ENCODE measurements around the gene PRKAR2A.
"Not testable (repeated sequence)": the region's sequence is repeated elsewhere in the genome, so short reads cannot be mapped to it uniquely, and the experiment has no call there.

PRKAR2A gene

DNA sequence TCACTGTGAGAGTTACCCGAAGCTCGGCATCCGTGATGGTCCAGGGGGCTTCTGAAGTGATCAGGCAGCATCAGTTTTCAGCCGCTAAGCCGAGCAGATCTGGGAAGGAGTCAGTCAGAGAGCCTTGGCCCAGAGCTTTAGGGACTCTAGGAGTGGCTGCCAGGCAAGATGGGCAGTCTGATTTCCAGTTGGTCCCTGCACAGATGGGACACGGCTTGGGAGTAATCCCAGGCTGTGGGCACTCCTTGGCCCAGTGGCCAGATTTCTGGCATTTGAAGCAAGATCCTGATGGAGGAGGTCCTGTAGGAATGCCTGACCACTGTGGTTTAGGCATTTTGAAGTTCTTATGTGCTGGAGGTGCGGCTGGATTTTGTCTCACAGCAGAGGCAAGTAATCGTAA is 120.2 kb downstream of the PRKAR2A start:
- DNase-seq (ENCODE audit: low spot score): no peak

DNA sequence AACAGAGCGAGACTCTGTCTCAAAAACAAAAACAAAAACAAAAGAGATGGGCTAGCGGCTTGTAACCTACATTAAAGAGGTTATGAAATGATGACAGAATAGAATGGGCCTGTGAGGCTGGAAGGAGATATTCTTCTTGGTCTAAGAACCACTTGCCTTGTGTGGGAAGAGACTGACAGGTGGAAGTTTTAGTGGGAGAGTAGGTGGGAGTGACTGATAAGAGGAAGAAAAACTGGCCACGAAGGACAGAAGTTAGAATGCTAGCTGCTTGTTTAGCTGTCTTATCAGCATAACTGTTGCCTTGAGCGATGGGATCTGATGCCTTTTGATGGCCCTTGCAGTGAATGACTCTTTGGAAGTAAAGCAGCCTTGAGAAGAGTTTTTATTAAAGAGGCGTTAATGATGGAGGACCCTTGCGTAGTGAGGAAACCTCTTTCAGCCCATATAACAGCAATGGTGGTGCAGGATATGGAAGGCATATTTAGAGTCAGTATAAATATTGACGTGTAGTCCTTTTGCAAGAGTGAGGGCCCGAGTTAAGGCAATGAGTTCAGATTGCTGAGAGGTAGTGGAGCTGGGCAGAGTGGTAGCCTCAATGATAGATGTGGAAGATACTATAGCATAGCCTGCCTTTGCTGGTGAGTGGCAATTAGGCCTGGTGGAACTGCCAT is 122.4 kb downstream of the PRKAR2A start:
- DNase-seq (ENCODE audit: low spot score): not testable (repeated sequence)

- DNase-seq (ENCODE audit: low spot score): no peak
Measured at GRCh38 chr3:48723725-48724124, 123.9 kb downstream of the PRKAR2A start.

GRCh38 chr3:48723293-48723692 is 124.4 kb downstream of the PRKAR2A start:
- DNase-seq (ENCODE audit: low spot score): not testable (repeated sequence)

DNA sequence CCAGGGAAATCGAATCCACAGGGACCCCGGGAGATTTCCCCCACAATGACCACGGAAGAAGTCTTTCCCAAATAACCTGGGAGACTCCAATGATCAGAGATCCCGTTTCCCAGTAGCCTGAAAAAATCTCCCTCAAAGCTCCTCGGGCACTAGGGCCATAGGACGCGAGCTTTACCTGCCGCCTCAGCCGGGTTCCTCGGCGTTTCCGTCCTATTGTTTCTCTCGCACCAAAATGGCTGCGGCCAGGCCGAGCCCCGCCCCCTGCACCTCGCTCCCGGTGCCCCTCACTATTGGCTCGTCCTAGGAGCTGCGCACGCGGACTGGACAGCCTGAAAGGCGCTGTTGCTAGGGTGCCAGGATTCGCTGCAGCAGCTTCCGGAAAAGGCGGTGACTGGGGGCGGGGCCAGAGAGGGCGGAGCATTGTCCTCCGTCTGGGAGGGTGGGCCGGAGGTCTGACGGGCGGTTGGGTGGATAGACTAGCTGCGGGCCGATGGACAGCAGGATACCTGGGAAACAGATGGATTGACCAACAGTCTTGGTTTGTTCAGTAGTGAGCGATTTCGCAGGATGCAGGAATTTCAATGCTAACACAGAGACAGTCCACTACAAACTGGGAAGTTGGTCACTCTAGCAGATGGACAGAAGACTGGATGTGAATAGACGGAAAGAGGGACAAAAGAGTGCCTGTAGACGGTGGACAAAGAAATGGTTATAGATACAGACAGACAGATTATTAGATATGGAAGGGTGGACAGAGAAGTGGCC is 130.5 kb downstream of the PRKAR2A start, which contains the start of gene IP6K2:
TSS of gene IP6K2 (minus strand) at position 240 of the 765 bp plus-strand sequence. CDS start 21,930 bp downstream, outside the sequence.
- peak; percentile 98 for DNase-seq (ENCODE audit: low spot score)

DNA sequence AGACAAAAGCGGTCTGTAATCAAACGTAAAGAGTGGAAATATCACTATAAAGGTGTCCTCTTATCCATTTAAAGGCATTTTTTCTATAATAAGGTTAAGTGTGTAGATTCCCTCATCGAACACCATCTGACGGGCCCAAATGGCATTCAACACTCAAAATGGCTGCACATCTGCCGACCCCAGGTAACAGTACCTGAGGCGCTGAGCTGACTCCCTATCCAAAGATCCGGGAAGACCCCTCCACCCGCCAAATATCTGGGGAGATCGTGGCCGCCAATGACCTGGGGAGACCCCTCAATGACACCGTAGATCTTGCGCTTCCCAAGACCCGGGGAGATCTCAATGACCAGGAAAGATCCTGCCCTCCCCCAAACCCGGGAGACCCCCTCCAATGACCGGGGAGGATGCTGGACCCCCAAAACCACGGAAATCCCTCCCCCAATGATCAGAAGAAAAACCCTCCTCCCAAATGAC is 131.1 kb downstream of the PRKAR2A start:
- DNase-seq (ENCODE audit: low spot score): peak; percentile 47

GRCh38 chr3:48715174-48715800 is 132.4 kb downstream of the PRKAR2A start:
- peak; percentile 82 for DNase-seq (ENCODE audit: low spot score)

- DNase-seq (ENCODE audit: low spot score): no peak
Measured at GRCh38 chr3:48711727-48712126, 135.9 kb downstream of the PRKAR2A start.

GRCh38 chr3:48709051-48709461 is 138.6 kb downstream of the PRKAR2A start:
- DNase-seq (ENCODE audit: low spot score): peak; percentile 87

GRCh38 chr3:48708481-48708889 is 139.2 kb downstream of the PRKAR2A start:
- DNase-seq (ENCODE audit: low spot score): peak; percentile 54

- DNase-seq (ENCODE audit: low spot score): no peak
Measured at GRCh38 chr3:48707157-48707556, 140.5 kb downstream of the PRKAR2A start.

DNA sequence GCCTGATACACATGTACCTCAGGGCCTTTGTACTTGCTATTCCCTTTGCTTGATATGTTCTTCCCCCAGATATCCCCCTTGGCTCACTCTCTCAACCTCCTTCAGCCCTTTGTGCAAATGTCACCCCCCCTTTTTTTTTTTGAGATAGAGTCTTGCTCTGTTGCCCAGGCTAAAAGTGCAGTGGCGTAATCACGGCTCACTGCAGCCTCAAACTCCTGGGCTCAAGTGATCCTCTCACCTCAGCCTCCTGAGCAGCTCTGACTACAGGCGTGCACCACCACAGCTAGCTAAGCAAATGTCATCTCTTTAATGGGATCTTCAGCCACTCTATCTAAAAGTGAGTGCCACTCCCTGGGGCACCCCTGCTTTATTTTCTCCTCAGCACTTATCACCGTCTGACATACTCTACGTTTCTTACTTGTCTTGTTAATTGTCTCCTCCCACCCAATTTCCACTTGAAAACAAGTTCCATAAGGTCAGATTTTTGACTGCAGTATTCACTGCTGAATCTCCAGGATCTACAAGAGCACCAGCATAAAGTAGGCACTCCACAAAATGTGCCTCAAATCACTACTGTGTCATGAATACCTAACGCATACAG is 145.3 kb downstream of the PRKAR2A start:
- DNase-seq (ENCODE audit: low spot score): no peak

GRCh38 chr3:48700731-48701405 is 146.8 kb downstream of the PRKAR2A start:
- no peak for DNase-seq (ENCODE audit: low spot score)

DNA sequence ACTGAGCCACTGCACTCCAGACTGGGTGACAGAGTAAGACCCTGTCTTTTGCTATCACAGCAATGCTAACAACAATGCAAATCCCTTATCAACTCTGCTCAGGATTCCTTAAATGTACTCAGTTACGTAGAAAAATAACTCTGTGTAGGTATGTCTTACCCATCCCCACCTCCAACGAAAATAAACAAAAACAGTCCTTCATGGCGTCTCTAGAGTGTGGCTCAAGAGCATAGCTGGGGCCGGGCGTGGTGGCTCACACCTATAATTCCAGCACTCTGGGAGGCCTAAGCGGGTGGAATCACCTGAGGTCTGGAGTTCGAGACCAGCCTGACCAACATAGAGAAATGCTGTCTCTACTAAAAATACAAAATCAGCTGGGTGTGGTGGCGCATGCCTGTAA is 148.8 kb downstream of the PRKAR2A start:
- DNase-seq (ENCODE audit: low spot score): no peak

DNA sequence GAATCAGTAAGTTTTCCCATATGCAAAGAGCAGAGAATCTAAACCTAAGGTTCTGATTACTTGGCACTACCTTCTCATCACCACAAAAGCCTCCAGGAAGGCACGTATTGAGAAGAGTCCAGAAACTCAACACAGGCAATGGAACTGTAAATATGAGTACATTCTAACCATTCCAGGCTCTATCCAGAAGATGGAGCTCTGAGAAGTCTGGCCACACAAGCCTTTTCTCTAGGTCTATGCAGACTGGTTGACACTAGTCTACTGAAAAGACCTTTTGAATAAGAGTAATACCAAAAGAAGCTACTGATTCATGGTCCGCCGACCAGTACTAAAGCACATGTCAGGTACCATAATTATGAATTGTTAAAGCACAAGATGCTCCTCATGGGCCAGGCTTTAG is 149.7 kb downstream of the PRKAR2A start:
- DNase-seq (ENCODE audit: low spot score): no peak

- peak; percentile 20 for DNase-seq (ENCODE audit: low spot score)
Measured at GRCh38 chr3:48696601-48697000, 151.1 kb downstream of the PRKAR2A start.

Measured in kidney tubule cell (primary cell).